ENCODE data around the gene ITGA7.

Gene ITGA7

DNA sequence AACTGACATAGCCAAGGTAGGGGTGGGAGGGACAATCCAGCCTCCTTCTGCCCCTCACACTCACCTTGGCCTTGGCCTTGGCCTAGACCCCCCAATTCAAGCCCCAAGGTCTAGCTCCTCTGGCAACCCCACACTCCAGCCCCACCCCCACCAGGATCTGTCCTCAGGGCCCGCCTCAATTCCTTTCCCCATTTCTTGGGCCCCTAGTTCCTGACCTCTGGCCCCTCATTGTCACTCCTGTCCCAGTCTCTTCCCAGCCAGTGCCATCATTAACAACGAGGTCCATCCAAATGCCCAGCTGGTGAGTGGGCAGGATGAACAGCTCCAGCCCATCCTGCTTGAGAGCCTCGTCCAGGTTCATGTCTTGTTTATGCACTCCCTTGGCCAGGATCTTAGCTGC lies 28.4 kb upstream of the ITGA7 start:
- DNase-seq (ENCODE audit: low read depth): no peak

DNA sequence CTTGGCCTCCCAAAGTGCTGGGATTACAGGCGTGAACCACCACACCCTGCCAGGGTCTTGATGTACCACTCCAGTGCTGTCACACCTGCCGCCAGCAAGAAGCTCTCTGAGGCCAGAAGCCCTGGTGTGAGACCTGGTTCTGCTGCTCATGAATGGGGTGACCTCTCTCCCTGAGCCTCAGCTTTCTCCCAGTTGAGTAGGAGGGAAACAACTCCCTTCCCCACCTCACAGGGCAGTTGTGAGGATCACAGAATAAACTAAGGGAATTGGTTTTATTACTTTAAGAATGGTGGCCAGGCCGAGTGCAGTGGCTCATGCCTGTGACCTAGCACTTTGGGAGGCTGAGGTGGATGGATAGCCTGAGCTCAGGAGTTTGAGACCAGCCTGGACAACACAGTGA lies 26.9 kb upstream of the ITGA7 start:
- no peak for DNase-seq (ENCODE audit: low read depth)

- no peak for DNase-seq (ENCODE audit: low read depth)
Observed at GRCh38 chr12:55733858-55734257, 26.2 kb upstream of the ITGA7 start.

GRCh38 chr12:55733021-55733555 lies 25.4 kb upstream of the ITGA7 start:
- DNase-seq (ENCODE audit: low read depth): no peak

- no peak for DNase-seq (ENCODE audit: low read depth)
Observed at GRCh38 chr12:55732288-55732687, 24.6 kb upstream of the ITGA7 start.

- no peak for DNase-seq (ENCODE audit: low read depth)
Observed at GRCh38 chr12:55729819-55730818, 22.4 kb upstream of the ITGA7 start.

DNA sequence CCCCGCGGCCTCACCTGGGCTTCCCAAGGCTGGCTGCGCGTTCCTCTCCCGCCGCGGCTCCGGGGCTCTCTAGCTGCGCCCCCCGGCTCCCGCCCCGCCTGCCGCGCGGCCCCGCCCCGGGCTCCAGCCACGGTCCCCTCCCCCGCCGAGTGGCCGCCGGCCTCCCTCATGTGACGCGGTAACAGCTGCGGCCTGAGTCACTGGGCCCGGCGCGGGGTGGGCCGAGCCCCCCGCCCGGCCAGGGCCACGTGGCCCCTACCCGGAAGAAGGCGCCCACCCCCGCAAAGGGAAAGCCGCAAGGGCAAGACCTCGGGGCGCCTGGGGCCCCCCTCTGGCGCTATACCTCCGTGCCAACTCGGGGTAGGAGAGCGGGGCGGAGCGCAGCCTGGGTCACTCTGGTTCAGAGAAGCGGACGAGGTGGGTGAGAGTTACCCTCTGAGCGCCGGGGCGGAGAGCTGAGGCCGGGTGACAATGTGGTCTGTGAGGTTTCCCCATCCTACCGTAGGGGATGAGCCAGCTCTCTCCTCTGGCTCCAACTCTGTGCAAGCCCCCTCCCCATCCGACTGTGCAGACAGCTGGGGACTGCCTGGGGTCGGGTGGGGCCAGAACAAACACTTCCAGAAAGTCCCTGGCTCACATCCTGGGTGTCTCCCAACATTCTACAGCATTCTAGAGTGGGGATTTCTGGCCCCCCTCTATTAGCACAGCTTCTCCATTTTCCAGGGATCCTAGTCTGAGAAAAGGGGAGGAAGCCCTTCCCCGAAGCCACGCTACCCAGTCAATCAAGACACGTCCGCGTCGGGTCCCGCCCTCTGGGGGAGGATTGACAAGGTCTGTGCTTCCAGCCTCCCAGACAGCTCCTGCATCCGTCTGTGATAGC lies 21.5 kb upstream of the ITGA7 start, which contains the start of gene CD63:
CD63 (minus strand) TSS at position 71 of the 880 bp plus-strand sequence. CDS start 668 bp downstream, outside the sequence.
- DNase-seq (ENCODE audit: low read depth): no peak

- no peak for DNase-seq (ENCODE audit: low read depth)
Observed at GRCh38 chr12:55728186-55728938, 20.7 kb upstream of the ITGA7 start.

GRCh38 chr12:55727643-55728185 lies 20.0 kb upstream of the ITGA7 start:
- no peak for DNase-seq (ENCODE audit: low read depth)

DNA sequence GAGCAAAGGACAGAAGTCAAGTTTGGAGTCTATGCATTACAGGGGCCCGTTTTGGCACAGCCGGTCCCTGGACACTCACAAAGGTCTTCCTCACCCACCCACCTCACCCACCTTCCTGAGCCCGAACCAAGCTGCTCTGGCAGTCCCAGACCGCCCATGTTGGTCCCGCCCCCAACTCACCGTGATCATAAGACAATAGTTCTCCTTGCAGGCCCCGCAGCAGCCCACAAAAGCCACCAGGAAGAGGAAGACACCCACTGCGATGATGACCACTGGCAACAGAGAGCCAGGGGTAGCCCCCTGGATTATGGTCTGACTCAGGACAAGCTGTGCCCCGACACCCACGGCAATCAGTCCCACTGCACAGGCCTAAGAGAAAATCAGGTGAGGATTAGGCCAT lies 19.3 kb upstream of the ITGA7 start:
- no peak for DNase-seq (ENCODE audit: low read depth)

DNA sequence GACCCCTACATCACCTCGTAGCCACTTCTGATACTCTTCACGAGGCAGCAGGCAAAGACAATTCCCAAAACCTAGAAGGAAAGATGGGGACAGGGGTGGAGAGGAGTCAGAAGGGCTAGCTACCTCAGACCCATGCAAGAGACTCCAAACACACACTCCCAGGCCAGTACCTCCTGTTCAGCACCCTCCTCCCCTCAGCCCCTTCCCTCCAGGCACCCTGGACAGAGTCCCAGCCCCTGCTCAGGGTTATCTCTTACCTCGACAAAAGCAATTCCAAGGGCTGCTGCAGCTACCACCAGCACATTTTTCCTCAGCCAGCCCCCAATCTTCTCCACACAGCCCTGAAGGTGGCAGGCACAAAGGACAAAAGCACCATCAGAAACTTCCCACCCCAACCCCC lies 17.9 kb upstream of the ITGA7 start:
- DNase-seq (ENCODE audit: low read depth): no peak

GRCh38 chr12:55724940-55725309 lies 17.2 kb upstream of the ITGA7 start:
- no peak for DNase-seq (ENCODE audit: low read depth)

DNA sequence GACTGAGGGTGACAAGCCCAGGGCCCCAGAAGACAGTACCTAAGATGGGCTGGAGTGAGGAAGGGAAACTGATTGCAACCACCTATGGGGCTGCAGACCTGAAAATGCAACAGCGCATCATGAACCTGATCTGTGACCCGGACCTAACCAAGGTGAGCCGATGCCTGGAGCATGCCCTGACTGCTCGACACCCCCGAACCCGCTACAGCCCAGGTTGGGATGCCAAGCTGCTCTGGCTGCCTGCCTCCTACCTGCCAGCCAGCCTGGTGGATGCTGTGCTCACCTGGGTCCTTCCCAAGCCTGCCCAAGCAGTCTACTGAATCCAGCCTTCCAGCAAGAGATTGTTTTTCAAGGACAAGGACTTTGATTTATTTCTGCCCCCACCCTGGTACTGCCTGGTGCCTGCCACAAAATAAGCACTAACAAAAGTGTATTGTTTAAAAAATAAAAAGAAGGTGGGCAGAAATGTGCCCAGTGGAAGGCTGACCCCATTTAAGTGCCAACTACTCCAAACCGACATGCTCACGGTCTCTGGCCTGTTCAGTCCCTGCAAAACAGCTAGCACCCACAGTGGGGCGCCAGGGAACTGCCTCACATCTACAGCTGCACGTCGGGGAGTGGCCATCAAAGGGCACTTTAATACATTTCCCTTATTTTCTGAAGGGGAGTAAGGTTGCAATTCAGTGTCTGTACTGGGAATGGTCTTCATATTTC lies 16.7 kb upstream of the ITGA7 start:
- no peak for DNase-seq (ENCODE audit: low read depth)

DNA sequence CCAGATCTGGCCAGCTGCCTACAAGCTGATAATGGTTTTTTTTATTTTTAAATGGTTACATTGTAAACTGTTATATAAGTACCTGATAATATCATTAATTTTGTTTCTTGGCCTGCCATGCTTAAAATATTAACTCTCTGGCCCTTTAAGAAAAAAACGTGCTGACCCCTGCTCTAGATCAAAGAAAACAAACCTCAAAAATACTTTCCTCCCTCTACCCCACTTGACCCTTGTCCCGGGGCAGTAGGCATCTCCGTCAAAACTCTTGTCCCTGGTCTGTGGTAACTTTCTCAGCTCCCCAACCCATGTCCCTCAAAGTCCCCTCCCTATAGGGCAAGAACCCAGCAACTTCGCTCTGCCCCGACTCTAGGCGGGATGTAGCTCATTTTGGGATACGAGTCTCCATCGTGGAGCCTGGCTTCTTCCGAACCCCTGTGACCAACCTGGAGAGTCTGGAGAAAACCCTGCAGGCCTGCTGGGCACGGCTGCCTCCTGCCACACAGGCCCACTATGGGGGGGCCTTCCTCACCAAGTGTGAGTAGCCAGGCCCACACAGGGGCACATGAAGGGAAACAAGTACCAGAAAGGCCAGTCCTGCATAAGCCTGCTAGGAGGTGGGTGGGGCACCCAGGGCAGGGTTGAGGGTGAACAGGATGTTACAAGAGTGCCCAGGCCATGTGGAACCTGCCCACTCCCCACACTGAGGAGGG lies 16.0 kb upstream of the ITGA7 start:
- no peak for DNase-seq (ENCODE audit: low read depth)

DNA sequence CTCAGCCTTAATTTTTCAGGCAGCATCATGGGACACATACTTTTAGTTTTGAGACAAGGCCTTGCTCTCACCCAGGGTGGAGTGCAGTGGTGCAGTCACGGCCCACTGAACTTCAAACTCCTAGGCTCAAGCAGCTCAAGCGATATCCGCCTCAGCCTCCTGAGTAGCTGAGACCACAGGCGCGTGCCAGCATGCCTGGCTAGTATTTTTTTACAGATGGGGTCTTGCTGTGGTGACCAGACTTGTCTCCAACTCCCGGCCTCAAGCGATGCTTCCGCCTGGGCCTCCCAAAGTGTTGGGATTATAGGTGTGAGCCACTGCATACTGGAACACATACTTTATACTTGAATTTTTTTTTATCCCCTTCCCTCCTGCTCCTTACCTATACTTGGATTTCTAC lies 15.2 kb upstream of the ITGA7 start:
- DNase-seq (ENCODE audit: low read depth): no peak

GRCh38 chr12:55721601-55722213 lies 14.0 kb upstream of the ITGA7 start:
- DNase-seq (ENCODE audit: low read depth): no peak

DNA sequence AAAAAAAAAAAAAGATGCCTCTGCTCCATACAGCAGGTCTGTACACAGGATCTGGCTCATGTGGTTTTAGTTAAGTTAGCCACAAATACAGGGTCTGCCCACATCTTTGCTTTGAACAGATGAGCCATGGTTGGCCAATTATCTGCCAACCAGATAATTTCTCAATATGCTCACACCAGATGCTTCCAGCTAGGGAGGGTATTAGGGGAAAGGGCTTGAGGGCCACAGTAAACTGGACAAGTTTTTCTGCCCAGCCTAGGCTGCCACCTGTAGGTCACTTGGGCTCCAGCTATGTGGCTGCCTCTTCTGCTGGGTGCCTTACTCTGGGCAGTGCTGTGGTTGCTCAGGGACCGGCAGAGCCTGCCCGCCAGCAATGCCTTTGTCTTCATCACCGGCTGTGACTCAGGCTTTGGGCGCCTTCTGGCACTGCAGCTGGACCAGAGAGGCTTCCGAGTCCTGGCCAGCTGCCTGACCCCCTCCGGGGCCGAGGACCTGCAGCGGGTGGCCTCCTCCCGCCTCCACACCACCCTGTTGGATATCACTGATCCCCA lies 13.3 kb upstream of the ITGA7 start:
- DNase-seq (ENCODE audit: low read depth): peak; percentile 89

GRCh38 chr12:55720071-55720564 lies 12.4 kb upstream of the ITGA7 start, which contains the start of gene RDH5:
TSS of gene RDH5 (plus strand) at chr12:55720393. CDS start at chr12:55721185, 792 bp downstream.
- no peak for DNase-seq (ENCODE audit: low read depth)

DNA sequence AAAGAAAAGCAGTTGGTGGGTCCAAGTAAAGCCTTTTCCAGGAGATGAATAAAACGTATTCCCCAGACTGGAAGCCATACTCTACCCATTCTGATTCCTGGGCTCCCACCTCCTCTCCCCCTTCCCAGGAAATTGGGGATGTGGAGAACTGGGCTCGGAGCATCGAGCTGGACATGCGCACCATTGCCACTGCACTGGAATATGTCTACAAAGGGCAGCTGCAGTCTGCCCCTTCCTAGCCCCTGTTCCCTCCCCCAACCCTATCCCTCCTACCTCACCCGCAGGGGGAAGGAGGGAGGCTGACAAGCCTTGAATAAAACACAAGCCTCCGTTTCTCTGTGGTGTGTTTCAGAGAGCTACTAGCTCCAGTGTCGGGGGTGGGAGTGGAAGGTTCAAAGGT lies 11.7 kb upstream of the ITGA7 start:
- DNase-seq (ENCODE audit: low read depth): no peak

Data from GM04503 (cell line).